GM19023 (cell line): ENCODE results near the gene UBE2Z.
"Not testable (repeated sequence)": the region's sequence is repeated elsewhere in the genome, so short reads cannot be mapped to it uniquely, and the experiment has no call there.

Experiments
- ATAC-seq: cut with Tn5 transposase; IDR thresholded peaks from one replicate; pipeline ENCODE4 v1.9.1; 2021; ENCODE audit warnings: mild to moderate bottlenecking, moderate library complexity; ENCODE audit not compliant: unreplicated experiment

UBE2Z gene

DNA sequence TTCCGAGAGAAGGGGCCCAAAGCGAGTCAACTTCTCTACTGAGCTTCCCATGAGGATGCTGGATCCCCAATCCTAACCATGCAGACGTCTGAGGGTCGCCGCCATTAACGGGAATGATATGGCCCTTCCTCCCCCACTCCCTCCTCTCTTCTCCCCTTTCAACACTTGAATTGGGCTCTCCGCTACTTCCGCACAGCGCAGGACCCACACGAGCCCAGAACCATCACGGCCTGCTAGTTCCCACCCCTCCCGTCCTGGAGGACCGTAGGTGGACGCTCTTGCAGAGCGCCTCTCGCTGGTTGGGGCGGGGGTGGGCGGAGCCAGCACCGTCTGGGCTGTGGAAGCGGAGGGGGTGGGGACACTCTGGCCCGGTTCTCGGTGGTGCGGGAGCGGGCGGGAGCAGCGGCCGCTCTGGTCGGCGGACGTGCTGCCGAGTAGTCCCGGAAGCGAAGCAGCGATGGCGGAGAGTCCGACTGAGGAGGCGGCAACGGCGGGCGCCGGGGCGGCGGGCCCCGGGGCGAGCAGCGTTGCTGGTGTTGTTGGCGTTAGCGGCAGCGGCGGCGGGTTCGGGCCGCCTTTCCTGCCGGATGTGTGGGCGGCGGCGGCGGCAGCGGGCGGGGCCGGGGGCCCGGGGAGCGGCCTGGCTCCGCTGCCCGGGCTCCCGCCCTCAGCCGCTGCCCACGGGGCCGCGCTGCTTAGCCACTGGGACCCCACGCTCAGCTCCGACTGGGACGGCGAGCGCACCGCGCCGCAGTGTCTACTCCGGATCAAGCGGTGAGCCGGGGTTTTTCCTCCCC lies at the start of gene UBE2Z:
Gene UBE2Z, plus strand, starts transcription at position 361 of the 797 bp plus-strand sequence. Its CDS starts 97 bp downstream, at position 458.
- peak; percentile 84 for ATAC-seq

DNA sequence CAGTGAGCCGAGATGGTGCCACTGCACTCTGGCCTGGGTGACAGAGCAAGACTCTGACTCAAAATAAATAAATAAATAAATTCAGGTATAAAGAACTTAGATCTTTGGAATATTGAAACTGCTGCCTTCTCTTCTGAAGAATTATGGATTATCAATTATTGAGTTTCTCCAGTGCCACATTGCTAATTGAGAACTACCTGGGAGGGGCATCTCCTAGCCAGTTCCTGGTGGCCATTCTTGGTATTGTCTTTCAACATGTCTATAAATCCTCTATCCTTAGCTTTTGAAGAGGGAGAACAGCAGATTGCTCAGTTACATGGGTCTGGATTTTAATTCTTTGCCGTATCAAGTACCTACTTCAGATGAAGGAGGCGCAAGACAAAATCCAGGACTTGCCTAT lies 48.2 kb upstream of the UBE2Z start:
- ATAC-seq, result no peak

DNA sequence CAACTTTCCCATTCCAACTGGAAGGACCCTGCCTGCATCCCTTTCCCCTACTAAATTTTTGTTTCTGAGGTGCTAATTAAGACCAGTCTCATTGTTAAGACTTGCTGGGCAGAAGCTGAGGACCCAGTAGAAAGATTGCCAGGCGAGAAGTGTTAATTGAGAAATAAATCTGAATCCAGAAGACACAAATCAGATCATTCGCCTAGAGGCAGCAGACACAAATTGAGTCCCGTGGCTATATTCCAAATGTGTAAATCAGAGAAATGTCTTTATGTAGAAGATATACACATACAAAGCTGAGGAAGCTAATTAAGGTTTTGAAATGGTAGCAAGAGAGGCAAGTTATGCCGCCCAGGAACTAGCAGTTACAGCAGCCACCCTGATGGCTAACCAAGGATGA lies 47.8 kb upstream of the UBE2Z start:
- no peak for ATAC-seq

DNA sequence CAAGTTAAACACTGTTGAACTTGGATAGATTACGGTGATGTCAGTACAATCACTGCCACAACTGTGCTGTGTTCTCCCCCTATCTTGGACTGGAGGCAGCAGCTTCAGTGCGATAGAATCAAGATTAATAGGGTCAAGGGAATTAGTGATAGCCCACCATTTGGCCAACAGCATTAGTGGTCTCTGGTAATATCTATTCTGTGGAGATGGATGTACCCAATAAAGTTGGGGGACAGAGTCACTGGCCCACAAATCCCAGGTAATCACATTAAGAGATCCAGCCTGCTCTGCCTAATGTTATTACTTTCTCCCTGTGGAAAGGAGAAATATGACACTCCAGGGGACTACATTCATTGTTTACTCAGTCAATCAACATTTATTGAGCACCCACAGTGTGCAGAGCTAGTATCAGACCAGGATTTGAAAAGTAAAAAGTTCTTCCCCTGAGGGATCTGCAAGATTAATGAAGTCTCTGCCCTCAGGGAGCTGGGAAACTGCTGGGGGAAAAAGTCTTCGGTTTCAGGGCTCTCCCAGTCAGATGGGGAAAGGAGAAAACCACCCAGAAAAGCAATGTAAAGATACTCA lies 39.2 kb upstream of the UBE2Z start:
- no peak for ATAC-seq

DNA sequence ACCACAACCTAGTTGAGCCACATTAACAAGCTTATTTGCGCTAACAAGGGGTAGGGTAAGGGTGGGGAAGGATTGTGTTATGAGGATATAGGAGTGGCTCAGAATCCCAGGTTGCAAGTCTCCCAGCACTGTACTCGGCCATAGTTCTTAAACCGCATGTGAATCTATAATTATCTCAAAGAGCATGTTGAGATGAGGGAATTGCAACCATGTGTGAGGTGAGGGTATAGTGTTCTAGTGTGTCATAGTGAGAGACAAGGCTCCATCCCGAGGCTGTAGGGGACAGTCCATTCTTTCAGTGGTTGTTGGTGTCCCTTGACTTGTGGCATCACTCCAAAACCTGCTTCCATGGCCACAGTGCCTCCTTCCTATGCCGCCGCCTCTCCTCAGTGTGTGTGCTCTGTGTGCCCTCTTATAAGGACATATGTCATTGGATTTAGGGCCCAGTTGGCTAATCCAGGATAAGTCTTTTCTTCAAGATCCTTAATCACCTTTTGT lies 38.3 kb upstream of the UBE2Z start:
- ATAC-seq, result no peak

DNA sequence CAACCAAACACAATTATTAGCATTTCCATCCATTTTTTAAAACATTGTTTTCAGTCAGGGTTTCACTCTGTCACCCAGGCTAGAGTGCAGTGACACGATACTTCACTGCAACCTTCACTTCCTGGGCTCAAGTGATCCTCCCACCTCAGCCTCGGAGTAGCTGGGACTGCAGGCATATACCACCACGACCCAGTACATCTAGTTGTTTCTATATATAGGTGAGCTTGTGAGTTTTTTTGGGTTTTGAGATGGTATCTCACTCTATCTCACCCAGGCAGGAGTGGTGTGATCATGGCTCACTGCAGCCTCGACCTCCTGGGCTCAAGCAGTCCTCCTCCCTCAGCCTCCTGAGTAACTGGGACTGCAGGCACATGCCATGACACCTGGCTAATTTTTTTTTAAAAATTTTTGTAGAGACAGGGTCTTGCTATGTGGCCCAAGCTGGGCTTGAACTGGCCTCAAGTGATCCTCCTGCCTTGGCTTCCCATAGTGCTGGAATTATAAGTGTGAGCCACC lies 37.1 kb upstream of the UBE2Z start:
- ATAC-seq, result no peak

DNA sequence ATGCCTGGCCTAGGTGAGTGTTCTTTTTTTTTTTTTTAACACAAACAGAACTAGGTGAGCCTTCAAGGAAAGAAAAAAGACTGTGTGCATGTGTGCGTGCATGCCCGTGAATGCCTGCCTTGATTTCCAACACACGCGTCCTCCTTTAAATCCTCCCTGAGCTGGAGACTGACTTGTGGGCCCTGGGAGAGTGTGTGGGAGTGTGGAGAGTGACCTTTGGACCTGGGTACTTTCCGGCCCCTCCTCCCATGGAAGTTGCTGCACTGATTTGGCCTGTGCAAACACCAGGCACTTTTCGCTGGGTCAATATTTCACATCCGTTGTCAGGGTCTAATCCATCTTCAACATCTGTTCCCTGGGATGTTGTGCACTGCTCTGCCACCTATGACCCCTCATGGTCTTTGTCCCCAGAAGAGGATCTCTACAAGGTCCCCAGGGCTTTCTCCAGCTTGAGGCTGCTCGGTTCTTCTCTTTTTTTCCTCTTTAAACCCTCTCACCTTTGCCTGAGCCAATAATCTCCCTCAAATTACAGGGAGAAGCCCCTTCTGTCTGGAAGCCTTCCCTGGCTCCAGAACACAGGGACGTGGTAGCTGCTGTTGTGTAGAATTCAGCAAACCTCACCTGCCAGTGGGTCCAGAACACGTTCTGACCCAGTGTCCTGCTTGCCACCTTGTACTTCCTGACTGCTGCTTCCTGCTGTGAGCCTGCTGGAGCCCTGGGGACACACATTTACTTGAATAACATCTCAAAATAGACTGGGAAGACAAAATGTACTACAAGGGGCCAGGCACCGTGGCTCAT lies 36.5 kb upstream of the UBE2Z start:
- no peak for ATAC-seq

DNA sequence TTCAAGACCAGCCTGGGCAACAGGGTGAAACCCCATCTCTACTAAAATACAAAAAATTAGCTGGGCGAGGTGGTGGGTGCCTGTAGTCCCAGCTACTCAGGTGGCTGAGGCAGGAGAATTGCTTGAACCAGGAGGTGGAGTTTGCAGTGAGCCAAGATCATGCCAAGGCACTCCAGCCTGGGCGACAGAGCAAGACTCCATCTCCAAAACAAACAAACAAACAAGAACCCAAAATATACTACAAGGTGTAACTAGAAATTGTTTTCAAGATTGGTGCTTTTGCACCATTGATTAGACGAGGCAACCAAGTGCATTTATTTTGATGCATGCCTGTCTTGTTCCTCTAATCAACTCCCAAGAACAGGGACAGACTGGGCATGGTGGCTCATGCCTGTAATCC lies 35.8 kb upstream of the UBE2Z start:
- ATAC-seq, result not testable (repeated sequence)

DNA sequence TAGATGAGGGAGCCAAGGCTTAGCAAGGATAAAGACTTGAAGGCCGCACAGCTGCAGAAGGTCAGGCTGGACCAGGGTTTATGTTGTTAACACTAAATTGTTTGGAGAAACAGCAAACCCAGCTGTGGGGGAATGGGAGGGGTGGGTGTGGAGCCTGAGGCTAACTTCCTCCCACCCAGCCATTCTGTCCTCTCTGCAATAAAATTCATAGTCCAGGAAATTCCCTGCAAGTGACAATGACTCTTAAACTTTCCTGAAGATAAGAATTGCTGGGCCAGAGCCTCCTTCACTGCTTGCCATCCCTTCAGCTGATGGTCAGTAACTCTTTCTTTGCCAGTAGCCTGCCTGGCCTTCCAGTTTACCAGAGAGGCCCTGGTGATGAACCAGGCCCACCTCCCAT lies 35.0 kb upstream of the UBE2Z start:
- no peak for ATAC-seq

DNA sequence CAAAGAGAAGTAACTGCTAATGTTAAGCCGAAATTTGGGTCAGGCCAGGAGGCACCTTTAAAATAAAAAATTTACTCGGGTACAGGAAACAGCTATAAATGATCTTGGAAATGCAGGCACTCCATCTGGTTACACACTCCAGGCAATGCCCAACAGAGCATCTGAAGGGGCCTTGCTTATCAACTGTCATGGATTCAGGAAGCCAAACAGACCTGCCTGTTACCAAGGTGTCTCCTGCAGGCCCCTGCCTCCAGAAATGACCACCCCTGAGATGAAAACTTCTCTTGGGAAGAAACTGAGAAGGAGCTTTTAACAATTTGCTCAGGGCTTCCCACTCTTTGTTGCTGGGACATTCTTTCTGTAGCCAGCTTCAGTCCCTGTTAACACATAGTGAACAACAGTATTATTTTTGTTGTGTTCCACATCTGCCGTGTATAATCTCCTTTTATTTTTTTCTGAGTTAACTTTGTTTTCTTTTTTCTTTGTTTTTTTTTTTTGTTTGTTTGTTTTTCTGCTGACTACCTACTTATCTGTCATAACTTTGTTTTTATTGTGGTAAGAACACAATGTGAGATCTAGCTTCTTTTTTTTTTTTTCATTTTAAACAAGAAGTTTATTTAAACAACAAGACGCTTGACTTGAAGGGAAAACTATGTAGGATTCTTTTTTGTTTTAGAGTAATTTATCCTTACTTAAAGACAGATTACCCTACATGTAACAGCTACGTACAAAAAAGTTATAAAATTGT lies 34.3 kb upstream of the UBE2Z start:
- ATAC-seq, result no peak

DNA sequence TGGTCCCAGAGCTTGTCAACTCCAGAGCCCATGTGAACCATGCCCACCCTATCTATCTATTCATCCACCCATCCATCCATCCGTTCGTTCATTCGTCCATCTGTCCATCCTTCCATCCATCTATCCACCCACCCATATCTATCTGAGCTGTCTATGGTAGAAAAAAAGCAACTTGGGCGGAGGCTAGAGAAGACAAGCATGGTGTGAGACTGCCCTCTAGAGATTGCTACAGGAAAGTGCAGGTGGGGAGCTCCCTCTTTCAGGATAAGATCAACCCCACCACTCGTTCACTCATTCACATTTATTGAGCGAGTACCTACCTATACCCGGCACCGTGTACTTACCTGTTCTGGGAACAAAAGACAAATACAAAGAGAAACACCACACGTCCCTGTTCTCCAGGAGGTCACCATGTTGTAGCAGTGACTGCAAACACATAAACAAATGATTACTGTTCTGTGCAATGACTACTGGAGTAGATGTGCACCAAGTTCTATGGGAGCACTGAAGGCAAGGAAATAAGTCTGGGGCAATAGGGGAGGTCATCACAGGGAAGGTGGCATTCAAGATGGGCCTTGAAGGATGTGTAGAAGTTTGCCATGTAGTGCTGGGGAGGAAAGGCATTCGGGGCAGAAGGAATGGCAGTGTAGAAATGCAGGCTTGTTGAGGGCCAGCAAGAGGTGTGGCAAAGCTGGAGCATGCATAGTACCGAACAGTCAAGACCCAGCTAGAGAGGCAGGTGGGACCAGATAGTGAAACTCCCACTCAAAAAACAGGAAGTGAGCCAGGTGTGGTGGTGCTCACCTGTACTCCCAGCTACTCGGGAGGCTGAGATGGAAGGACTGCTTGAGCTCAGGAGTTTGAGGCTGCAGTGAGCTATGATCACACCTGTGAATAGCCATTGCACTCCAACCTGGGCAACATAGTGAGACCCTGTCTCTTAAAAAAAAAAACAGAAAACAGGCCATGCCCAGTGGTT lies 29.0 kb upstream of the UBE2Z start:
- no peak for ATAC-seq

DNA sequence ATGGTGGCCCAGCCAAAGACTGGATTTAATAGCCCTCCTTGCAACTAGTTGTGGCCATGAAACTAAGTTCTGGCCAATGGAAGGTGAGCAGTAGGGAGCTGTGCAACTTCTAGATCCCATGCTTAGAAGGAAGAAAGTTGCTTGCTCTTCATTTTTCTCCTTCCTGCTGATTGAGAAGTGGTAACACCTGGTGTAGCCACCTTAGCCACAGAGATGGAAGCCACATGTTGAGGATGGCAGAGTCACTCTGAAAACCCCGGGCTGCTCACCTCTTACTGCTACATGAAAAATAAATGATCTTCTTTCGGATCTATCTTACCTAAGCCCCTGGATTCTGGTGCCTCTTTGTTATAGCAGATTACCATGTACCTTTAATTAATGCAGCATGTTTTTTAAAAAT lies 25.9 kb upstream of the UBE2Z start:
- no peak for ATAC-seq

DNA sequence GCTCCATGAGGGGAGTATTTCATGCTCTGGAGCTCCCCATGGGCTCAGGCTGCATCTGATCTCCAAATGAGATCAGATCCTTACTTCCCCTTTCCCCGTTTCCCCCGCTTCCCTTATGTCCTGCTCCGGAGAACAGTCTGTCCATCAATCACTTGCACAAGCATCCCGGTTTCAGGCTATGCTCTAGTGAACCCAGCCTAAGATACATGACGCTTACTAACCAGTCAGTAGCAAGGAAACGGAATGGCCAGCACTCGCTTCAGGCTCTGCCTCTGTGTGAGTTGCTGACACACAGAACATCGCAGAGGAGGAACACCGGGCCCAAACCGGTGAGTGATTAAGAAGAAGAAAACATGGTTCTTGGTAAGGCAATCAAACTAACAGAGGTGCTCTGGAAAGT lies 25.0 kb upstream of the UBE2Z start:
- no peak for ATAC-seq

DNA sequence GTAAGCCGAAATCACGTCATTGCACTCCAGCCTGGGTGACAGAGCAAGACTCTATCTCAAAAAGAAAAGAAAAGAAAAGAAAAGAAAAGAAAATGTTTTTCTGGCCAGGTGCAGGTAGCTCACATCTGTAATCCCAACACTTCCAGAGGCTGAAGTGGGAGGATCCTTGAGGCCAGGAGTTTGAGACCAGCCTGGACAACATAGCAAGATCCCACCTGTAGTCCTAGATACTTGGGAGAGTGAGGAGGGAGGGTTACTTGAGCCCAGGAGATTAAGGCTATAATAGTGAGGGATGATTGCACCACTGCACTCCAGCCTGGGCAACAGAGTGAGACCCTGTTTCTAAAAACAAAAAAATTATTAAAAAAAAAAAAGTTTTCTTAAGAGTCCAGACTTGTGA lies 18.1 kb upstream of the UBE2Z start:
- ATAC-seq, result no peak

DNA sequence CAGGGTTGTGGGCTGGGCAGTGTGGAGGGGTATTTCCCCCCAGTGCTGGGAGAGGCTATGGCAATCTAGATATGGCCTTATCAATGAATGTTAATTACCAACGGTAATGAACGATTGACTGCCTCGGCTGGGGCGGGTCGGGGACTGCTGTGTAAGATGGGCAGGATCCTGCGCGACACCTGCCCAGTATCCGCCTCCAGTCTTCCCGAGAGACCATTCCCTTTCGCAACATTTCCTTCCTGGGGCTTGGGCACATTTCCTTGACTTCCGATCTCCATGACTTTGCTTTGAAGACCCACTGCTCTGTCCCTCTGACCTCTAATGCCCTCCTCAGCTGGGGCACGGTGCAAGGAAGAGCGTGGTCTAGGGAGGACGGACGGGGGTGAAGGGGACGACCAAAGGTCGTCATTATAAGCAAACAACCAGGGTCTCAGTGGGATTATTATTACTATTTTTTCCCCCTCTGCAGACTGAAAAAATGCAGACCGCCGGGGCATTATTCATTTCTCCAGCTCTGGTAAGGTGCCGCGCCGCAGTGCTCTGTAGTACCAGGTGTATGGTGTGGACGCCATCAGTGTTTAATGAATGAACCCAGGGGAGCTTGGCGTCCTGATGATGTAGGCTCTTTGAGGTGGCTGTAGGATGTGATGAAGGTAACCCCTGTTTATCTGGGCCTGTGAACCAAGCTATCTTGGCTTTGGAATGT lies 15.1 kb upstream of the UBE2Z start:
- no peak for ATAC-seq

DNA sequence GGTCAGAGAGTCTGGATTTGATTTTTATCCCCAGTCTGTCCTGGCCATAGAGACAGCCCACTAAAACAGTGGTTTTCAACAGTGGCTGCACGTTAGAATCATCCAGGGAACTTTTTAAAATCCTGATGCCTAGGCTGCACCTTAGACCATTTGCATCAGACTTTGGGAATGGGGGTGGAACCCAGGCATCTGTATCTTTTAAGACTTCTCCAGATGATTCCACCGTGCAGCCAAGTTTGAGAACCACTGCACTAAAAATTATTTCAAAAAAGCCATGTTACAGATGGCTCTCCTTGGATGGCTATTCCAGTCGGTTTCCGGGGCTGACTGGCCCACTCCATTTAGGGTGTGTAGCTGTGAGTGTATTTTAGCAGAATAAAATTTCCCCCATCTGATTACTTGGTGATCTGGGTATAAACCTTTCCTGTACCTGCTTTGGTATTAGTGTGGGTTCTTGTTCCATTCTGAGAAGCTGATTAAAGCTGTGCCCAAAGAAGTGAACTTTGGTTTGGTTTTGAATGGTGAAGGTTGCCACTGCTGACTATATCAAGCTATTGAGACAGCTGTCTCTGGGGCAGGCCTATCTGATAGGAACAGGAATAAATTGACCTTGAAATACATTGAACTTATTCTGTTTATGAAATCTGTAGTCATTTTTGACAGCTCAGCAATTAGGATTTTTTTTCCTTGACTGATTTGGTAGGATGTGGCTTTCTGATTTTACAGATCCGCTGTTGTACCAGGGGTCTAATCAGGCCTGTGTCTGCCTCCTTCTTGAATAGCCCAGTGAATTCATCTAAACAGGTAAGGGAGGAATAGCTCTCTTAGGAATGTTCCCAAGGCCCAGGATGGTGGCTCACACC lies 14.3 kb upstream of the UBE2Z start:
- ATAC-seq, result no peak

DNA sequence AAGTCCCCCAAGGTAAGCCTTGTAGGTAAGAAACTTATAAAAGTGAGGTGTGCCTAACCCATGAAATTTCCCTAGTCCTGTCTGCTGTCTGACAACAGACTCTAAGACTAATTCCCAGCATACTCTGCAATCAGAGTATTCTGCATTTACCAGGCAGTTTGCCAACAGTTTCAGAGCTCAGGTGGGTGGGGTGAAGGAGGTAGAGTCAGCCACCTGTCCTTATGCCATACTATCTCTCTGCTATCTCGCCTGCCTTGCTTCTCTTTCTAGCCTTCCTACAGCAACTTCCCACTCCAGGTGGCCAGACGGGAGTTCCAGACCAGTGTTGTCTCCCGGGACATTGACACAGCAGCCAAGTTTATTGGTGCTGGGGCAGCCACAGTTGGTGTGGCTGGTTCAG lies 13.3 kb upstream of the UBE2Z start:
- ATAC-seq, result no peak

DNA sequence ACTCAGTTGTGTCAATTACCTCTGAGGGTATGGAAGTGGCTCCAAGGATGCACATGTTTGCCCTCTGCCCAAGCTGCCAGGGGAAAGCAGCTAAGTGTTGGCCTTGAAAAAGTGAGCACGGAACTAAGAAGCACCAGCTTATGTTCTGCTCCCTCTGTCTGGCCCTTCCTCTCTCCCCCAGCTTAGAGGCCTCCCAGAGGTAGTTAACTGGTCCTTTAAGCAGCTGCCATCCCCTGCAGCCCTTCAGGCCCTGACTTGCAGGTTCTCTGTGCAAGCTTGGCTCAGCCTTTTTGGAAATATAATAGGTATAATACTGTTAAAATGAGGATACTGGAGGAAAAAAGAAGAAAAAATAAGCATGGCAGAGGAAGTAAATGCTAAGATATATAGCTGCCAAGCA lies 7.0 kb upstream of the UBE2Z start:
- no peak for ATAC-seq
